ENCODE results near the gene CCDC170.

DNA sequence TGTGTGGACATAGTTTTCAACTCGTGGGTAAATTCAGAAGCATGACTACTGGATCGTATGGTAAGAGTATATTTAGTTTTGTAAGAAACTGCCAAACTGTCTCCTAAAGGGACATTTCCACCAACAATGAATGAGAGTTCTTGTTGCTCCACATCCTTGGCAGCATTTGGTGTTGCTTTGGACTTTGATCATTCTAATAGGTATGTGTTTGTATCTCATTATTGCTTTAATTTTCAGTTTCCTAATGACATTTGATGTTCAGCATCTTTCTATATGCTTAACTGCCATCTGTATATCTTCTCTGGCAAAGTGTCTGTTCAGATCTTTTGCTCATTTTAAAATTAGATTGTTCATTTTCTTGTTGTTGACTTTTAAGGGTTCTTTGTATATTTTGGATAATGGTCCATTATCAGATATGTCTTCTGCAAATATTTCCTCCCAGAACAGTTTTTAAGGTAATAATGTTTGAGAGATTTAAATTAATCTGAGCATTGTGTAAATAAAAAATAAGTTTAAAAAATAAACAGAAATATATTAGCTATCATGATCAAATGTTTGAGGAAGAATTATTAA, 138.7 kb downstream of the CCDC170 start:
- TF ChIP-seq, protein P1, sequence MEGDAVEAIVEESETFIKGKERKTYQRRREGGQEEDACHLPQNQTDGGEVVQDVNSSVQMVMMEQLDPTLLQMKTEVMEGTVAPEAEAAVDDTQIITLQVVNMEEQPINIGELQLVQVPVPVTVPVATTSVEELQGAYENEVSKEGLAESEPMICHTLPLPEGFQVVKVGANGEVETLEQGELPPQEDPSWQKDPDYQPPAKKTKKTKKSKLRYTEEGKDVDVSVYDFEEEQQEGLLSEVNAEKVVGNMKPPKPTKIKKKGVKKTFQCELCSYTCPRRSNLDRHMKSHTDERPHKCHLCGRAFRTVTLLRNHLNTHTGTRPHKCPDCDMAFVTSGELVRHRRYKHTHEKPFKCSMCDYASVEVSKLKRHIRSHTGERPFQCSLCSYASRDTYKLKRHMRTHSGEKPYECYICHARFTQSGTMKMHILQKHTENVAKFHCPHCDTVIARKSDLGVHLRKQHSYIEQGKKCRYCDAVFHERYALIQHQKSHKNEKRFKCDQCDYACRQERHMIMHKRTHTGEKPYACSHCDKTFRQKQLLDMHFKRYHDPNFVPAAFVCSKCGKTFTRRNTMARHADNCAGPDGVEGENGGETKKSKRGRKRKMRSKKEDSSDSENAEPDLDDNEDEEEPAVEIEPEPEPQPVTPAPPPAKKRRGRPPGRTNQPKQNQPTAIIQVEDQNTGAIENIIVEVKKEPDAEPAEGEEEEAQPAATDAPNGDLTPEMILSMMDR (IDR thresholded peaks at IDR 0.05): no peak
- TF ChIP-seq EP300 (IDR thresholded peaks at IDR 0.05) (no peak), POLR2A (IDR thresholded peaks at IDR 0.05) (no peak)
